HEK293 (cell line): Measurements from ENCODE around the gene VPS11.

Source experiments
- BCL11A ChIP-seq: fragments of 450-650 bp; formaldehyde crosslinking; IDR thresholded peaks from 2 replicates; pipeline ENCODE4 v1.5.1; 2016; ENCODE audit warnings: low read depth, missing biosample characterization, missing genetic modification characterization
- CTCF ChIP-seq: fragments of 450-650 bp; formaldehyde crosslinking; IDR thresholded peaks from 2 replicates; pipeline ENCODE4 v1.5.1; 2016; ENCODE audit warnings: missing biosample characterization, missing genetic modification characterization
- MZF1 ChIP-seq: fragments of 450-650 bp; formaldehyde crosslinking; IDR thresholded peaks from 2 replicates; pipeline ENCODE4 v1.5.1; 2017; ENCODE audit warnings: missing biosample characterization, missing genetic modification characterization, borderline replicate concordance
- TRIM28 ChIP-seq: IDR thresholded peaks from 2 replicates; pipeline ENCODE4 v1.6.1; 2011; ENCODE audit warnings: low read length, control low read depth, borderline replicate concordance
- WT1 ChIP-seq: fragments of 450-650 bp; formaldehyde crosslinking; IDR thresholded peaks from 2 replicates; pipeline ENCODE4 v1.5.1; 2016; ENCODE audit warnings: missing biosample characterization, missing genetic modification characterization
- YY1 ChIP-seq: fragments of 450-650 bp; formaldehyde crosslinking; IDR thresholded peaks from 2 replicates; pipeline ENCODE4 v1.5.1; 2018; ENCODE audit warnings: missing biosample characterization, missing genetic modification characterization
- ZBTB17 ChIP-seq: fragments of 450-650 bp; formaldehyde crosslinking; IDR thresholded peaks from 2 replicates; pipeline ENCODE4 v1.5.1; 2016; ENCODE audit warnings: missing biosample characterization, missing genetic modification characterization
- ZBTB8A ChIP-seq: fragments of 450-650 bp; formaldehyde crosslinking; IDR thresholded peaks from 2 replicates; pipeline ENCODE4 v1.5.1; 2016; ENCODE audit warnings: missing biosample characterization, missing genetic modification characterization
- ZNF114 ChIP-seq: fragments of 450-650 bp; formaldehyde crosslinking; IDR thresholded peaks from 2 replicates; pipeline ENCODE4 v1.5.0; 2017; ENCODE audit warnings: missing biosample characterization, missing genetic modification characterization
- ZNF18 ChIP-seq: fragments of 450-650 bp; formaldehyde crosslinking; IDR thresholded peaks from 2 replicates; pipeline ENCODE4 v1.5.1; 2016; ENCODE audit warnings: missing biosample characterization, missing genetic modification characterization
- ZNF274 ChIP-seq, 2 experiments: fragments of 200-500 bp in 1 of 2; fragments of 450-650 bp in 1 of 2; sonication (Bioruptor generic) in 1 of 2; formaldehyde crosslinking in 1 of 2; IDR thresholded peaks; 2 replicates each; pipeline versions ENCODE4 v1.5.1 to v1.6.1; 2014 to 2016; ENCODE audit warnings: borderline replicate concordance in 1 of 2, inconsistent platforms in 1 of 2, low read length in 1 of 2, missing biosample characterization in 1 of 2, missing genetic modification characterization in 1 of 2
- ZNF426 ChIP-seq: fragments of 450-650 bp; formaldehyde crosslinking; IDR thresholded peaks from 2 replicates; pipeline ENCODE4 v1.5.1; 2017; ENCODE audit warnings: missing biosample characterization, missing genetic modification characterization, mild to moderate bottlenecking, inconsistent platforms, moderate library complexity
- ZSCAN5A ChIP-seq: fragments of 450-650 bp; formaldehyde crosslinking; IDR thresholded peaks from 2 replicates; pipeline ENCODE4 v1.5.1; 2016; ENCODE audit warnings: missing biosample characterization, missing genetic modification characterization

- TF ChIP-seq ZNF18 (tag by site-specific recombination), result no peak
- no peak for TF ChIP-seq CTCF
- TF ChIP-seq ZBTB17 (tag by site-specific recombination), result no peak
- no peak for TF ChIP-seq ZNF274 (IDR thresholded peaks at IDR 0.05; ENCODE audit: low read length)
- no peak for TF ChIP-seq ZNF274 (tag by site-specific recombination; IDR thresholded peaks at IDR 0.05; ENCODE audit: borderline replicate concordance)
- TF ChIP-seq TRIM28, result no peak
- no peak for TF ChIP-seq ZNF114 (tag by site-specific recombination)
- no peak for TF ChIP-seq WT1 (tag by site-specific recombination)
- no peak for TF ChIP-seq ZBTB8A
- TF ChIP-seq ZNF426 (tag by site-specific recombination), result no peak
- TF ChIP-seq BCL11A (tag by site-specific recombination), result no peak
- no peak for TF ChIP-seq YY1 (tag by site-specific recombination)
- no peak for TF ChIP-seq MZF1 (tag by site-specific recombination)
- no peak for TF ChIP-seq ZSCAN5A (tag by site-specific recombination)
Measured at GRCh38 chr11:119025978-119026766, 41.4 kb upstream of the VPS11 start.
